Ishikawa (cell line): Measurements from ENCODE around the gene MTERF1.

Experiments
- CEBPB ChIP-seq: IDR thresholded peaks from 2 replicates; pipeline ENCODE4 v1.6.1; 2012
- CREB1 ChIP-seq: IDR thresholded peaks from 2 replicates; pipeline ENCODE4 v1.6.1; 2012; ENCODE audit warnings: low read depth
- EP300 ChIP-seq: IDR thresholded peaks from 2 replicates; pipeline ENCODE4 v1.6.1; 2012; ENCODE audit warnings: borderline replicate concordance
- MAX ChIP-seq: IDR thresholded peaks from 2 replicates; pipeline ENCODE4 v1.6.1; 2012
- REST ChIP-seq: IDR thresholded peaks from 2 replicates; pipeline ENCODE4 v1.6.1; 2012; ENCODE audit warnings: low read depth, mild to moderate bottlenecking
- TCF12 ChIP-seq: IDR thresholded peaks from 2 replicates; pipeline ENCODE4 v1.6.1; 2012; ENCODE audit warnings: low read depth
- YY1 ChIP-seq: IDR thresholded peaks from 2 replicates; pipeline ENCODE4 v1.6.1; 2012; ENCODE audit warnings: low read depth

DNA sequence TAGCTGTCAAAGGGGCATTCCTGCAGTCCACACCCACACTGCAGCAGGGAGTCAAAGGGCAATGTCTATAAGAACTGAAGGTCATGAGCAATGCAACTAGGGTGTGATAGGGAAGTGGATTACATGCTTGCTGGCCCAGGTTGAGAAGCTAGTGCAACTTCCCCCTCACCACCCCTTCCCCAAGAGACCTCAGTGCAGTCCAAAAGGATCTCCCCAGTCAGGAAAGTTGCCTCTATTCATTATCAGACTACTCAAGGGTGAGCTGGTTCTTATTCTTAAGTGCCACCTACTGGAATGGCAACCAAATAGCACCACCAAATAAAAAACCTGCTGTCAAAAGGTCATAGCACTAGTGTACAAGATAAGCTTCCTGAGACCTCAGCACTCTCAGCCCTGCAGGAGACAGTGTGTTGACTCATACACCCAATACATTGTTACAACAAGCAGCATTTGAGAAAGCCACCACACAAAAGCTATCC, 28.2 kb downstream of the MTERF1 start:
- TF ChIP-seq REST = no peak
- TF ChIP-seq YY1 = no peak
- no peak for TF ChIP-seq CREB1
- TF ChIP-seq CEBPB = no peak
- TF ChIP-seq TCF12 = no peak
- TF ChIP-seq MAX = no peak
- no peak for TF ChIP-seq EP300
